Activated naive CD8-positive, alpha-beta T cell treated with anti-CD3 and anti-CD28 coated beads, Interleukin-2, amount 50 U/mL, for 16 hours (primary cell): Measurements from ENCODE around the gene APLP2.
"Not testable (repeated sequence)": the region's sequence is repeated elsewhere in the genome, so short reads cannot be mapped to it uniquely, and the experiment has no call there.

Source experiments
- DNase-seq: peaks from one replicate; pipeline ENCODE4 v3.0.0-alpha.2; 2020; ENCODE audit warnings: low read depth, low spot score

Gene APLP2

GRCh38 chr11:130193551-130193950 is 123.9 kb downstream of the APLP2 start:
- DNase-seq, result not testable (repeated sequence)
